Caco-2 (cell line): ENCODE results near the gene RASD2. TPM values are rescaled to one million over a fixed set of nuclear protein-coding genes. Genes with fewer than 3 reads are reported as not detected.

Source experiments
- BruUV-seq: library from RNA; stranded (reverse); fragments of 400-500 nt; replicated peaks from 2 replicates; lab custom pipeline; 2021; lab: Mats Ljungman, UMichigan
- CTCF ChIA-PET: fragments of 300-600 bp; sonication (Branson Sonifier 250); formaldehyde crosslinking; loops from one replicate; lab custom pipeline; 2022; ENCODE audit warnings: antibody characterized with exemption; lab: Charles Lee
- POLR2A ChIA-PET: fragments of 300-600 bp; sonication (Branson Sonifier 250); formaldehyde crosslinking; loops from one replicate; lab custom pipeline; 2022; ENCODE audit warnings: antibody characterized with exemption; lab: Charles Lee
- DNase-seq, 2 experiments: peaks; one replicate each; pipeline versions ENCODE4 v3.0.0 to v3.0.0-alpha.2; 2020 to 2022
- H3K27me3 ChIP-seq: replicated peaks from 2 replicates; pipeline ENCODE4 v1.6.0; 2011; ENCODE audit warnings: low read length; ENCODE audit not compliant: control insufficient read depth, insufficient read depth
- H3K36me3 ChIP-seq: 2 replicates; pipeline ENCODE4 v1.5.1; 2011; ENCODE audit warnings: low read length; ENCODE audit not compliant: control insufficient read depth, insufficient read depth
- H3K4me1 ChIP-seq: fragments of 250-450 bp; sonication (Bioruptor Pico); 2 replicates; pipeline ENCODE4 v1.5.1; 2020; ENCODE audit warnings: mild to moderate bottlenecking
- H3K4me3 ChIP-seq: 2 replicates; pipeline ENCODE4 v1.5.1; 2011; ENCODE audit warnings: low read depth, mild to moderate bottlenecking, control low read depth, low read length
- H3K9me3 ChIP-seq: fragments of 250-450 bp; sonication (Bioruptor Pico); 2 replicates; pipeline ENCODE4 v1.5.1; 2020; ENCODE audit warnings: mild to moderate bottlenecking, moderate library complexity
- H3K27ac Mint-ChIP-seq: one replicate; pipeline ENCODE4 v1.8.0; 2022; ENCODE audit warnings: mixed read lengths; ENCODE audit not compliant: unreplicated experiment
- H3K27me3 Mint-ChIP-seq: one replicate; pipeline ENCODE4 v1.8.0; 2022; ENCODE audit warnings: mixed read lengths; ENCODE audit not compliant: insufficient read depth, unreplicated experiment
- H3K36me3 Mint-ChIP-seq: one replicate; pipeline ENCODE4 v1.8.0; 2022; ENCODE audit warnings: mild to moderate bottlenecking, mixed read lengths; ENCODE audit not compliant: insufficient read depth, unreplicated experiment
- H3K4me1 Mint-ChIP-seq: one replicate; pipeline ENCODE4 v1.8.0; 2022; ENCODE audit warnings: low read depth, mixed read lengths; ENCODE audit not compliant: unreplicated experiment
- H3K4me3 Mint-ChIP-seq: one replicate; pipeline ENCODE4 v1.8.0; 2022; ENCODE audit warnings: mild to moderate bottlenecking, moderate library complexity, mixed read lengths; ENCODE audit not compliant: unreplicated experiment
- H3K9me3 Mint-ChIP-seq: one replicate; pipeline ENCODE4 v1.8.0; 2022; ENCODE audit warnings: mixed read lengths; ENCODE audit not compliant: unreplicated experiment
- CTCF ChIP-seq, 2 experiments: fragments of 200-600 bp in 1 of 2; IDR thresholded peaks; 1 replicate in 1 of 2; 2 replicates in 1 of 2; pipeline versions ENCODE4 v1.5.1 to v1.8.0; 2011 to 2022; ENCODE audit warnings: antibody characterized with exemption in 1 of 2, control low read depth in 1 of 2, inconsistent platforms in 1 of 2, low read depth in 1 of 2, low read length in 1 of 2, mild to moderate bottlenecking in 1 of 2, moderate library complexity in 1 of 2; ENCODE audit not compliant: insufficient read depth in 1 of 2, severe bottlenecking in 1 of 2, unreplicated experiment in 1 of 2
- intact Hi-C: fragments of 100-400 bp; cut with micrococcal nuclease; formaldehyde crosslinking; loops from one replicate; pipeline ENCODE4 v1.10.0; 2022; ENCODE audit not compliant: unreplicated experiment
- total RNA-seq: library from RNA; stranded (reverse); gene quantifications from 2 replicates; pipeline ENCODE4 v1.2.3, GENCODE V29; 2022

The RASD2 gene
- total RNA-seq, 1 experiment from 2014 or later, result 0.09 TPM

- CTCF ChIA-PET, result no interaction called here
- Mint-ChIP-seq H3K4me3 (no peak overlapping the region), H3K4me1 (peaks cover 4% of the 10 kb centered on the region), H3K36me3 (no peaks in the 10 kb centered on the region), H3K9me3 (no peaks in the 10 kb centered on the region), H3K27me3 (no peaks in the 10 kb centered on the region), H3K27ac (no peak overlapping the region)
- BruUV-seq, result no TSS peak
- no peaks in the 10 kb centered on the region for H3K27me3 ChIP-seq
- TF ChIP-seq CTCF (IDR thresholded peaks at IDR 0.05; ENCODE audit: insufficient read depth in 1 of 2, low read depth in 1 of 2, low read length in 1 of 2, severe bottlenecking in 1 of 2, unreplicated experiment in 1 of 2), result no peak
- H3K4me3 ChIP-seq, result no peak overlapping the region
- no peaks in the 10 kb centered on the region for H3K4me1 ChIP-seq
- POLR2A ChIA-PET, result no interaction called here
- no peaks in the 10 kb centered on the region for H3K9me3 ChIP-seq
- intact Hi-C loops, result loop anchor here (5.0 kb wide), 1 partner anchor 44 kb away; no protein-coding TSS in a partner anchor
- no peak for DNase-seq
- no peaks in the 10 kb centered on the region for H3K36me3 ChIP-seq
Observed at GRCh38 chr22:35581023-35581413, 40.4 kb downstream of the RASD2 start.

- ChIA-PET CTCF (interaction anchor here (0.6 to 2.3 kb wide), 4 partner anchors 39 to 154 kb away, joined by 3 to 14 read pairs (median 4); partner anchors contain the start of gene RASD2), POLR2A (interaction anchor here (0.6 kb wide), 1 partner anchor 283 kb away, joined by 3 read pairs; the partner anchor contains the start of gene TOM1)
- TF ChIP-seq CTCF (IDR thresholded peaks at IDR 0.05; ENCODE audit: insufficient read depth in 1 of 2, low read depth in 1 of 2, low read length in 1 of 2, severe bottlenecking in 1 of 2, unreplicated experiment in 1 of 2), result no peak
- H3K27ac Mint-ChIP-seq, result no peak overlapping the region
- H3K27me3 ChIP-seq, result no peaks in the 10 kb centered on the region
- H3K36me3 ChIP-seq, result no peaks in the 10 kb centered on the region
- DNase-seq, result no peak
- no TSS peak for BruUV-seq
- no peaks in the 10 kb centered on the region for H3K36me3 Mint-ChIP-seq
- no peaks in the 10 kb centered on the region for H3K9me3 Mint-ChIP-seq
- peaks cover 4% of the 10 kb centered on the region for H3K4me1 Mint-ChIP-seq
- no peak overlapping the region for H3K4me3 ChIP-seq
- no peaks in the 10 kb centered on the region for H3K27me3 Mint-ChIP-seq
- no peaks in the 10 kb centered on the region for H3K4me1 ChIP-seq
- intact Hi-C loops, result loop anchor here (5.0 kb wide), 1 partner anchor 45 kb away; no protein-coding TSS in a partner anchor
- no peak overlapping the region for H3K4me3 Mint-ChIP-seq
- H3K9me3 ChIP-seq, result no peaks in the 10 kb centered on the region
Observed at GRCh38 chr22:35582218-35582860, 41.7 kb downstream of the RASD2 start.

- H3K9me3 ChIP-seq, result no peaks in the 10 kb centered on the region
- CTCF ChIA-PET, result interaction anchor here (0.6 to 2.3 kb wide), 6 partner anchors 8 to 154 kb away, joined by 3 to 14 read pairs (median 4); partner anchors contain the start of gene RASD2
- H3K36me3 Mint-ChIP-seq, result no peaks in the 10 kb centered on the region
- H3K27ac Mint-ChIP-seq, result no peak overlapping the region
- H3K4me1 Mint-ChIP-seq, result peaks cover 4% of the 10 kb centered on the region
- peak; percentile 91 to 92 for TF ChIP-seq CTCF (IDR thresholded peaks at IDR 0.05; ENCODE audit: insufficient read depth in 1 of 2, low read depth in 1 of 2, low read length in 1 of 2, severe bottlenecking in 1 of 2, unreplicated experiment in 1 of 2)
- no peak overlapping the region for H3K4me3 Mint-ChIP-seq
- BruUV-seq, result no TSS peak
- no peaks in the 10 kb centered on the region for H3K4me1 ChIP-seq
- no peaks in the 10 kb centered on the region for H3K36me3 ChIP-seq
- DNase-seq, result peak; percentile 71 to 77
- no peaks in the 10 kb centered on the region for H3K27me3 Mint-ChIP-seq
- no peaks in the 10 kb centered on the region for H3K9me3 Mint-ChIP-seq
- no peak overlapping the region for H3K4me3 ChIP-seq
- intact Hi-C loops, result loop anchor here (1.0 to 5.0 kb wide), 3 partner anchors 46 to 233 kb away; no protein-coding TSS in a partner anchor
- POLR2A ChIA-PET, result no interaction called here
- H3K27me3 ChIP-seq, result no peaks in the 10 kb centered on the region
Observed at GRCh38 chr22:35582861-35583670, 42.4 kb downstream of the RASD2 start.
